Activated B cell treated with CpG ODN at 0.5 μM for 24 hours (primary cell): Measurements from ENCODE around the gene NTF3. TPM values are rescaled to one million over a fixed set of nuclear protein-coding genes. Genes with fewer than 3 reads are reported as not detected.

Source experiments
- ATAC-seq: fragments of 200-7000 bp; cut with Tn5 transposase; one replicate; pipeline ENCODE4 v1.10.0; 2021; ENCODE audit warnings: low read depth, mild to moderate bottlenecking, moderate library complexity
- CTCF ChIA-PET: fragments of 350-600 bp; sonication (Branson Sonifier 250); formaldehyde crosslinking; loops from one replicate; lab custom pipeline; 2021; ENCODE audit warnings: antibody characterized with exemption; lab: Charles Lee
- POLR2A ChIA-PET: fragments of 350-600 bp; sonication (Branson Sonifier 250); formaldehyde crosslinking; loops from one replicate; lab custom pipeline; 2021; ENCODE audit warnings: antibody characterized with exemption; lab: Charles Lee
- DNase-seq: peaks from one replicate; pipeline ENCODE4 v3.0.0; 2022
- H3K27ac Mint-ChIP-seq: one replicate; pipeline ENCODE4 v1.8.0; 2020; ENCODE audit warnings: mixed read lengths
- H3K27me3 Mint-ChIP-seq: one replicate; pipeline ENCODE4 v1.8.0; 2021; ENCODE audit warnings: mixed read lengths
- H3K36me3 Mint-ChIP-seq: one replicate; pipeline ENCODE4 v1.8.0; 2021; ENCODE audit warnings: low read depth, mixed read lengths
- H3K4me1 Mint-ChIP-seq: one replicate; pipeline ENCODE4 v1.8.0; 2021; ENCODE audit warnings: mixed read lengths
- H3K4me3 Mint-ChIP-seq: one replicate; pipeline ENCODE4 v1.8.0; 2020; ENCODE audit warnings: mild to moderate bottlenecking, mixed read lengths
- H3K9me3 Mint-ChIP-seq: one replicate; pipeline ENCODE4 v1.8.0; 2020; ENCODE audit warnings: mixed read lengths
- CTCF ChIP-seq: fragments of 200-600 bp; IDR thresholded peaks from one replicate; pipeline ENCODE4 v1.8.0; 2022; ENCODE audit warnings: antibody characterized with exemption, mild to moderate bottlenecking
- intact Hi-C: fragments of 100-400 bp; cut with micrococcal nuclease; formaldehyde crosslinking; loops from one replicate; pipeline ENCODE4 v1.15.1; 2024
- total RNA-seq: library from RNA; stranded (reverse); gene quantifications from 2 replicates; pipeline ENCODE4 v1.2.3, GENCODE V29; 2022

Gene NTF3
- total RNA-seq, 1 donor from 2014 or later: not detected

- ATAC-seq (no peak), DNase-seq (no peak)
- Mint-ChIP-seq H3K9me3 (no peaks in the 10 kb centered on the region), H3K4me3 (no peak overlapping the region), H3K4me1 (no peaks in the 10 kb centered on the region), H3K27me3 (peaks cover 11% of the 10 kb centered on the region), H3K27ac (no peak overlapping the region), H3K36me3 (no peaks in the 10 kb centered on the region)
- CTCF ChIA-PET: no interaction called here
- POLR2A ChIA-PET: no interaction called here
- TF ChIP-seq CTCF: no peak
- intact Hi-C loops: loop anchor here (5.0 kb wide), 1 partner anchor 491 kb away; no protein-coding TSS in a partner anchor
Measured at GRCh38 chr12:5513406-5513805, 81.5 kb downstream of the NTF3 start.

GRCh38 chr12:5514016-5514415, 82.1 kb downstream of the NTF3 start:
- peaks cover 11% of the 10 kb centered on the region for H3K27me3 Mint-ChIP-seq
- ATAC-seq: no peak
- no peaks in the 10 kb centered on the region for H3K9me3 Mint-ChIP-seq
- no peak for DNase-seq
- intact Hi-C loops: loop anchor here (5.0 kb wide), 1 partner anchor 492 kb away; no protein-coding TSS in a partner anchor
- no peaks in the 10 kb centered on the region for H3K36me3 Mint-ChIP-seq
- ChIA-PET CTCF (no interaction called here), POLR2A (no interaction called here)
- no peaks in the 10 kb centered on the region for H3K4me1 Mint-ChIP-seq
- H3K4me3 Mint-ChIP-seq: no peak overlapping the region
- no peak overlapping the region for H3K27ac Mint-ChIP-seq
- no peak for TF ChIP-seq CTCF

- Mint-ChIP-seq H3K4me3 (no peak overlapping the region), H3K27me3 (peaks cover 11% of the 10 kb centered on the region), H3K36me3 (no peaks in the 10 kb centered on the region), H3K4me1 (no peaks in the 10 kb centered on the region), H3K9me3 (no peaks in the 10 kb centered on the region), H3K27ac (no peak overlapping the region)
- intact Hi-C loops: loop anchor here (5.0 kb wide), 1 partner anchor 492 kb away; no protein-coding TSS in a partner anchor
- POLR2A ChIA-PET: no interaction called here
- ATAC-seq: no peak
- CTCF ChIA-PET: no interaction called here
- DNase-seq: no peak
- TF ChIP-seq CTCF: no peak
Measured at GRCh38 chr12:5514545-5514944, 82.6 kb downstream of the NTF3 start.

GRCh38 chr12:5515458-5515857, 83.5 kb downstream of the NTF3 start:
- intact Hi-C loops: no loop called here
- ATAC-seq: no peak
- no peak for DNase-seq
- H3K4me3 Mint-ChIP-seq: no peak overlapping the region
- no peak overlapping the region for H3K27ac Mint-ChIP-seq
- H3K4me1 Mint-ChIP-seq: no peaks in the 10 kb centered on the region
- TF ChIP-seq CTCF: no peak
- POLR2A ChIA-PET: no interaction called here
- peaks cover 11% of the 10 kb centered on the region for H3K27me3 Mint-ChIP-seq
- no peaks in the 10 kb centered on the region for H3K36me3 Mint-ChIP-seq
- no peaks in the 10 kb centered on the region for H3K9me3 Mint-ChIP-seq
- CTCF ChIA-PET: no interaction called here

GRCh38 chr12:5516371-5517241, 84.7 kb downstream of the NTF3 start:
- ChIA-PET CTCF (no interaction called here), POLR2A (no interaction called here)
- Mint-ChIP-seq H3K27me3 (peaks cover 5% of the 10 kb centered on the region), H3K4me1 (no peaks in the 10 kb centered on the region), H3K4me3 (no peak overlapping the region), H3K9me3 (no peaks in the 10 kb centered on the region), H3K36me3 (no peaks in the 10 kb centered on the region), H3K27ac (no peak overlapping the region)
- ATAC-seq (no peak), DNase-seq (no peak)
- intact Hi-C loops: no loop called here
- no peak for TF ChIP-seq CTCF
